Fibroblast of lung (primary cell): ENCODE measurements around the gene FOXJ1. TPM values are rescaled to one million over a fixed set of nuclear protein-coding genes. Genes with fewer than 3 reads are reported as not detected.
A peak's percentile ranks its signal among the peaks of the same experiment; 100 is the strongest.

Experiments used
- DNase-seq, 2 donors: peaks; one replicate each; pipeline versions ENCODE4 v3.0.0 to v3.0.0-alpha.2; 2010; ENCODE audit warnings: low read depth in 2 of 2
- H2AFZ ChIP-seq: 2 replicates; pipeline ENCODE4 v1.5.1; 2012; ENCODE audit warnings: low read length, control low read depth, inconsistent platforms
- H3K27ac ChIP-seq: 2 replicates; pipeline ENCODE4 v1.5.1; 2011; ENCODE audit warnings: low read length, control low read depth; ENCODE audit not compliant: insufficient read depth
- H3K27me3 ChIP-seq: 2 replicates; pipeline ENCODE4 v1.5.1; 2011; ENCODE audit warnings: mild to moderate bottlenecking, low read length; ENCODE audit not compliant: control insufficient read depth, insufficient read depth
- H3K36me3 ChIP-seq: 2 replicates; pipeline ENCODE4 v1.5.1; 2011; ENCODE audit warnings: low read length; ENCODE audit not compliant: control insufficient read depth, insufficient read depth
- H3K4me1 ChIP-seq: 2 replicates; pipeline ENCODE4 v1.5.1; 2011; ENCODE audit warnings: low read length; ENCODE audit not compliant: control insufficient read depth, insufficient read depth; ENCODE audit errors: extremely low read depth
- H3K4me2 ChIP-seq: 2 replicates; pipeline ENCODE4 v1.5.1; 2011; ENCODE audit warnings: low read length, control low read depth; ENCODE audit not compliant: insufficient read depth; ENCODE audit errors: extremely low read depth
- H3K4me3 ChIP-seq, 4 experiments: fragments of 200-600 bp in 1 of 4; sonication (generic) in 1 of 4; replicated peaks in 1 of 4; 2 replicates each; pipeline ENCODE4 v1.5.1; 2011 to 2016; ENCODE audit warnings: low read length in 4 of 4, low read depth in 3 of 4, mild to moderate bottlenecking in 3 of 4, control low read depth in 2 of 4, inconsistent platforms in 1 of 4, mixed read lengths in 1 of 4; ENCODE audit not compliant: insufficient read depth in 1 of 4; ENCODE audit errors: control extremely low read depth in 1 of 4
- H3K79me2 ChIP-seq: 2 replicates; pipeline ENCODE4 v1.5.1; 2012; ENCODE audit warnings: mild to moderate bottlenecking, low read length, inconsistent platforms; ENCODE audit not compliant: control insufficient read depth, insufficient read depth
- H3K9ac ChIP-seq: 2 replicates; pipeline ENCODE4 v1.5.1; 2011; ENCODE audit warnings: mild to moderate bottlenecking, low read length, control low read depth; ENCODE audit not compliant: insufficient read depth
- H3K9me3 ChIP-seq: 2 replicates; pipeline ENCODE4 v1.5.1; 2012; ENCODE audit warnings: low read depth, low read length; ENCODE audit not compliant: control insufficient read depth, insufficient read depth
- H4K20me1 ChIP-seq: 2 replicates; pipeline ENCODE4 v1.5.1; 2011; ENCODE audit warnings: low read length; ENCODE audit not compliant: control insufficient read depth, insufficient read depth; ENCODE audit errors: extremely low read depth
- CTCF ChIP-seq, 2 donors: IDR thresholded peaks in 1 of 2; conservative IDR thresholded peaks in 1 of 2; 1 replicate in 1 of 2; 2 replicates in 1 of 2; pipeline ENCODE4 v1.5.1; 2011 to 2012; ENCODE audit warnings: low read length in 2 of 2, control low read depth in 1 of 2, inconsistent platforms in 1 of 2, low read depth in 1 of 2, mild to moderate bottlenecking in 1 of 2
- EZH2 ChIP-seq: IDR thresholded peaks from 2 replicates; pipeline ENCODE4 v1.5.1; 2012; ENCODE audit warnings: low read length, control low read depth, mild to moderate bottlenecking; ENCODE audit errors: missing control alignments
- polyA plus RNA-seq, 2 donors: library from polyadenylated mRNA; depleted of rRNA in 1 of 2; stranded (reverse) in 1 of 2; unstranded in 1 of 2; fragments of >200 nt; gene quantifications; 2 replicates each; pipeline ENCODE4 v1.2.1, GENCODE V29; 2011 to 2012; ENCODE audit warnings: missing spikeins in 1 of 2
- total RNA-seq: library from RNA; depleted of rRNA; stranded (reverse); fragments of >200 nt; gene quantifications from 2 replicates; pipeline ENCODE4 v1.2.1, GENCODE V29; 2014

Gene FOXJ1
- total and polyA plus RNA-seq, 2 donors (not counting 1 experiment from before 2014, with no cell fraction given), result not detected

GRCh38 chr17:76154936-76155845, 14.1 kb upstream of the FOXJ1 start:
- Histone ChIP-seq H3K9me3 (no peaks in the 10 kb centered on the region), H2AFZ (no peak overlapping the region), H3K27ac (no peak overlapping the region), H3K4me2 (no peak overlapping the region), H3K79me2 (no peaks in the 10 kb centered on the region), H3K27me3 (peaks cover 6% of the 10 kb centered on the region), H3K9ac (no peak overlapping the region), H3K36me3 (no peaks in the 10 kb centered on the region), H3K4me1 (no peaks in the 10 kb centered on the region), H3K4me3 (no peak overlapping the region), H4K20me1 (no peaks in the 10 kb centered on the region)
- no peak for DNase-seq
- no peak for TF ChIP-seq EZH2

GRCh38 chr17:76154292-76154691, 13.2 kb upstream of the FOXJ1 start:
- no peak for TF ChIP-seq EZH2
- TF ChIP-seq CTCF (conservative IDR thresholded peaks at IDR 0.05 in 1 of 2, IDR thresholded peaks at IDR 0.05 in 1 of 2; ENCODE audit: low read depth in 1 of 2, low read length in 2 of 2), result no peak
- H3K4me1 ChIP-seq, result no peaks in the 10 kb centered on the region
- no peaks in the 10 kb centered on the region for H4K20me1 ChIP-seq
- no peak overlapping the region for H2AFZ ChIP-seq
- H3K79me2 ChIP-seq, result no peaks in the 10 kb centered on the region
- no peak for DNase-seq
- peaks cover 6% of the 10 kb centered on the region for H3K27me3 ChIP-seq
- no peak overlapping the region for H3K4me2 ChIP-seq
- no peaks in the 10 kb centered on the region for H3K9me3 ChIP-seq
- no peaks in the 10 kb centered on the region for H3K36me3 ChIP-seq
- H3K4me3 ChIP-seq, result no peak overlapping the region
- H3K27ac ChIP-seq, result no peak overlapping the region
- no peak overlapping the region for H3K9ac ChIP-seq

GRCh38 chr17:76153640-76154039, 12.6 kb upstream of the FOXJ1 start:
- Histone ChIP-seq H3K9me3 (no peaks in the 10 kb centered on the region), H3K4me3 (no peak overlapping the region), H3K9ac (no peak overlapping the region), H3K27me3 (peaks cover 6% of the 10 kb centered on the region), H3K4me1 (no peaks in the 10 kb centered on the region), H3K27ac (no peak overlapping the region), H4K20me1 (no peaks in the 10 kb centered on the region), H3K4me2 (no peak overlapping the region), H3K36me3 (no peaks in the 10 kb centered on the region), H2AFZ (no peak overlapping the region), H3K79me2 (no peaks in the 10 kb centered on the region)
- peak; percentile 7 to 27 for DNase-seq
- TF ChIP-seq CTCF (conservative IDR thresholded peaks at IDR 0.05 in 1 of 2, IDR thresholded peaks at IDR 0.05 in 1 of 2; ENCODE audit: low read depth in 1 of 2, low read length in 2 of 2), result peak; percentile 26 to 32
- TF ChIP-seq EZH2, result no peak
